GM21423 (cell line): ENCODE data around the gene FCHSD2.

Experiments used
- ATAC-seq: cut with Tn5 transposase; IDR thresholded peaks from one replicate; pipeline ENCODE4 v1.9.1; 2021; ENCODE audit warnings: mild to moderate bottlenecking, moderate library complexity; ENCODE audit not compliant: unreplicated experiment

FCHSD2 gene

GRCh38 chr11:73172992-73173656, 31.0 kb upstream of the FCHSD2 start:
- no peak for ATAC-seq

- ATAC-seq, result no peak
Observed at GRCh38 chr11:73171436-73172161, 29.5 kb upstream of the FCHSD2 start.

GRCh38 chr11:73170140-73170539, 28.0 kb upstream of the FCHSD2 start:
- ATAC-seq, result no peak

- ATAC-seq, result no peak
Observed at GRCh38 chr11:73168925-73169579, 26.9 kb upstream of the FCHSD2 start.

- no peak for ATAC-seq
Observed at GRCh38 chr11:73167363-73167954, 25.3 kb upstream of the FCHSD2 start.

GRCh38 chr11:73164803-73165540, 22.9 kb upstream of the FCHSD2 start:
- no peak for ATAC-seq

- ATAC-seq, result no peak
Observed at GRCh38 chr11:73163638-73164174, 21.6 kb upstream of the FCHSD2 start.

- ATAC-seq, result no peak
Observed at GRCh38 chr11:73162196-73162740, 20.1 kb upstream of the FCHSD2 start.

- ATAC-seq, result no peak
Observed at GRCh38 chr11:73160005-73160760, 18.1 kb upstream of the FCHSD2 start.

GRCh38 chr11:73159297-73159696, 17.2 kb upstream of the FCHSD2 start:
- no peak for ATAC-seq

- ATAC-seq, result no peak
Observed at GRCh38 chr11:73158356-73159051, 16.4 kb upstream of the FCHSD2 start.

- ATAC-seq, result peak; percentile 32
Observed at GRCh38 chr11:73157101-73158010, 15.2 kb upstream of the FCHSD2 start.

GRCh38 chr11:73156686-73157085, 14.6 kb upstream of the FCHSD2 start:
- ATAC-seq, result no peak

GRCh38 chr11:73156114-73156513, 14.0 kb upstream of the FCHSD2 start:
- ATAC-seq, result no peak

GRCh38 chr11:73155102-73155501, 13.0 kb upstream of the FCHSD2 start:
- ATAC-seq, result no peak

GRCh38 chr11:73154178-73154577, 12.1 kb upstream of the FCHSD2 start:
- ATAC-seq, result peak; percentile 37

- peak; percentile 58 for ATAC-seq
Observed at GRCh38 chr11:73152861-73153483, 10.9 kb upstream of the FCHSD2 start.
